Kidney epithelial cell (primary cell): Measurements from ENCODE around the gene GCC1. TPM values are rescaled to one million over a fixed set of nuclear protein-coding genes. Genes with fewer than 3 reads are reported as not detected.
"Not testable (repeated sequence)": the region's sequence is repeated elsewhere in the genome, so short reads cannot be mapped to it uniquely, and the experiment has no call there.

Source experiments
- DNase-seq: peaks from one replicate; pipeline ENCODE4 v3.0.0-alpha.2; 2010; ENCODE audit warnings: low read depth
- H3K27me3 ChIP-seq: 2 replicates; pipeline ENCODE4 v1.6.0; 2011; ENCODE audit warnings: low read length; ENCODE audit not compliant: control insufficient read depth, insufficient read depth
- H3K36me3 ChIP-seq: 2 replicates; pipeline ENCODE4 v1.5.1; 2011; ENCODE audit warnings: low read length; ENCODE audit not compliant: control insufficient read depth, insufficient read depth
- H3K4me3 ChIP-seq: 2 replicates; pipeline ENCODE4 v1.5.1; 2011; ENCODE audit warnings: low read depth, mild to moderate bottlenecking, control low read depth, low read length
- CTCF ChIP-seq: IDR thresholded peaks from 2 replicates; pipeline ENCODE4 v1.5.1; 2011; ENCODE audit warnings: mild to moderate bottlenecking, moderate library complexity, low read length, control low read depth, inconsistent platforms; ENCODE audit not compliant: insufficient read depth, poor library complexity, severe bottlenecking
- total RNA-seq: library from RNA; depleted of rRNA; stranded (reverse); fragments of >200 nt; gene quantifications from 2 replicates; pipeline ENCODE4 v1.2.3, GENCODE V29; 2015

Gene GCC1
- total RNA-seq, 1 donor from 2014 or later: 35.0 TPM

DNA sequence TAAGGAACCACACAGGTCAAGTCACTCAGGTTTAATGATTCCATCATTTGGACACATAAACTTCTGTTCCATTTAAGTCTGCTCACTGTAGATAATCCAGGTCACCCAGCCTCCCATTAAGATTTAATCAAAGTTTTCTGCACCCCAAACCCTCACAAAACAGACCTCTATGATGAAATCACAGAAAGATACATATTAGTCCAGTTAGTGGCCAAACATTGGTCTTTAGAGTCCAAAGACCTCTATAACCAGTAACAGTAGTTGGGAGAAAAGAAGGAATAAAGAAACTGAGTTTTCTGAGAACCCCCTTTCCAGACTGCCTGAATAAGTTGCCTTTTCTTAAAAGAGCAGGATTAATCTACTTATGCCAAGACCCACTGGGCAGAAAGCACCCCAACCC is 4.8 kb downstream of the GCC1 start:
- TF ChIP-seq CTCF: no peak

GRCh38 chr7:127578711-127579275 is 6.6 kb downstream of the GCC1 start:
- Histone ChIP-seq H3K36me3 (peaks cover 1% of the 10 kb centered on the region), H3K27me3 (no peaks in the 10 kb centered on the region), H3K4me3 (no peak overlapping the region)
- no peak for DNase-seq
- no peak for TF ChIP-seq CTCF

More for the DNA sequence above, 4.8 kb downstream of the GCC1 start:
- H3K27me3 ChIP-seq: no peaks in the 10 kb centered on the region
- no peak for DNase-seq
- H3K36me3 ChIP-seq: peaks cover 1% of the 10 kb centered on the region
- H3K4me3 ChIP-seq: no peak overlapping the region

- H3K36me3 ChIP-seq: peaks cover 1% of the 10 kb centered on the region
- no peak for TF ChIP-seq CTCF
- H3K4me3 ChIP-seq: no peak overlapping the region
- H3K27me3 ChIP-seq: no peaks in the 10 kb centered on the region
- no peak for DNase-seq
Observed at GRCh38 chr7:127578036-127578684, 7.2 kb downstream of the GCC1 start.

GRCh38 chr7:127571741-127572505 is 13.5 kb downstream of the GCC1 start:
- no peak for DNase-seq
- H3K4me3 ChIP-seq: no peak overlapping the region

DNA sequence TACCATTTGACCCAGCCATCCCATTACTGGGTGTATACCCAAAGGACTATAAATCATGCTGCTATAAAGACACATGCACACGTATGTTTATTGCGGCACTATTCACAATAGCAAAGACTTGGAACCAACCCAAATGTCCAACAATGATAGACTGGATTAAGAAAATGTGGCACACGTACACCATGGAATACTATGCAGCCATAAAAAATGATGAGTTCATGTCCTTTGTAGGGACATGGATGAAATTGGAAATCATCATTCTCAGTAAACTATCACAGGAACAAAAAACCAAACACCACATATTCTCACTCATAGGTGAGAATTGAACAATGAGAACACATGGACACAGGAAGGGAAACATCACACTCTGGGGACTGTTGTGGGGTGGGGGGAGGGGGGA is 17.4 kb downstream of the GCC1 start:
- not testable (repeated sequence) for DNase-seq, H3K4me3 ChIP-seq, H3K27me3 ChIP-seq, H3K36me3 ChIP-seq

More at GRCh38 chr7:127571741-127572505, 13.5 kb downstream of the GCC1 start:
- H3K36me3 ChIP-seq: no peaks in the 10 kb centered on the region
- no peak for TF ChIP-seq CTCF
- no peaks in the 10 kb centered on the region for H3K27me3 ChIP-seq

DNA sequence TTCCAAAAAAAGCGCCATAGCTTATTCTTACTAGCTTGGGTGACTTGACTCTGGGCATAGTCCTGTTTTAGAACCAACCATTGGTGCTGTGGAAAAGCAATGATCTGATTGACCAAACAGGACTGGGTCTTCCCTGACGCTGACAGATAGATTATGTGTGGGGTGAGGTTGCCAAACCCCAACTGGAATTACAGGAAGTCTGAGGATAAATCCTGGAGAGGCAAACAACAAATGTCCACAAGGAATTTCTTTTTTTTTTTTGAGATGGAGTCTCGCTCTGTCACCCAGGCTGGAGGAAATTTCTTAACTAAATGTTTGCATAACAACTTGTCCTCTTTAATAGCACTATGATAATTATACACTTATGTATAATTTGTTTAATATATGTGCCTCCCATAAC is 19.2 kb downstream of the GCC1 start:
- DNase-seq: no peak
- H3K27me3 ChIP-seq: no peaks in the 10 kb centered on the region
- no peak overlapping the region for H3K4me3 ChIP-seq
- TF ChIP-seq CTCF: no peak
- H3K36me3 ChIP-seq: no peaks in the 10 kb centered on the region
